Colon (tissue), 2 donors: ENCODE data around the gene PPIB.
"Not testable (repeated sequence)": the region's sequence is repeated elsewhere in the genome, so short reads cannot be mapped to it uniquely, and the experiment has no call there.

Source experiments
- FAIRE-seq: peaks from 2 replicates; lab custom pipeline; 2012; peaks lifted over from hg19 to GRCh38; lab: Jason Lieb, UNC
- donor health status: control.
- donor health status: control.

Gene PPIB

GRCh38 chr15:64141798-64142512 is 20.9 kb downstream of the PPIB start:
- no peak for FAIRE-seq

GRCh38 chr15:64138331-64138941 is 24.4 kb downstream of the PPIB start:
- FAIRE-seq, result no peak

GRCh38 chr15:64137226-64137833 is 25.5 kb downstream of the PPIB start:
- no peak for FAIRE-seq

GRCh38 chr15:64136347-64136746 is 26.5 kb downstream of the PPIB start:
- no peak for FAIRE-seq

GRCh38 chr15:64134345-64134829 is 28.4 kb downstream of the PPIB start:
- no peak for FAIRE-seq

- FAIRE-seq, result no peak
These were observed 29.0 kb downstream of the PPIB start for GRCh38 chr15:64133623-64134344.

GRCh38 chr15:64132217-64132616 is 30.6 kb downstream of the PPIB start:
- no peak for FAIRE-seq

- FAIRE-seq, result no peak
These were observed 31.3 kb downstream of the PPIB start for GRCh38 chr15:64131547-64131946.

- FAIRE-seq, result no peak
These were observed 32.7 kb downstream of the PPIB start for GRCh38 chr15:64130159-64130558.

- FAIRE-seq, result no peak
These were observed 35.1 kb downstream of the PPIB start for GRCh38 chr15:64127521-64128270.

GRCh38 chr15:64125978-64126377 is 36.8 kb downstream of the PPIB start:
- FAIRE-seq, result no peak

GRCh38 chr15:64122936-64123351 is 39.9 kb downstream of the PPIB start:
- FAIRE-seq, result no peak

- no peak for FAIRE-seq
These were observed 40.4 kb downstream of the PPIB start for GRCh38 chr15:64122444-64122843.

GRCh38 chr15:64121614-64122013 is 41.2 kb downstream of the PPIB start:
- no peak for FAIRE-seq

- not testable (repeated sequence) for FAIRE-seq
These were observed 42.5 kb downstream of the PPIB start for GRCh38 chr15:64120322-64120721.

GRCh38 chr15:64117759-64118487 is 44.9 kb downstream of the PPIB start:
- no peak for FAIRE-seq

GRCh38 chr15:64112904-64113303 is 49.9 kb downstream of the PPIB start:
- FAIRE-seq, result no peak

GRCh38 chr15:64112073-64112772 is 50.6 kb downstream of the PPIB start:
- no peak for FAIRE-seq

- FAIRE-seq, result no peak
These were observed 51.2 kb downstream of the PPIB start for GRCh38 chr15:64111679-64112050.

- no peak for FAIRE-seq
These were observed 51.7 kb downstream of the PPIB start for GRCh38 chr15:64110950-64111678.
